Panc1 (cell line): Measurements from ENCODE around the gene NOS1AP. TPM values are rescaled to one million over a fixed set of nuclear protein-coding genes. Genes with fewer than 3 reads are reported as not detected.

ENCODE experiments used
- ATAC-seq: fragments of 200-7000 bp; cut with Tn5 transposase; 2 replicates; pipeline ENCODE4 v1.9.1; 2020; ENCODE audit warnings: mild to moderate bottlenecking, moderate library complexity
- BruUV-seq: library from RNA; stranded (reverse); fragments of 400-500 nt; replicated peaks from 2 replicates; lab custom pipeline; 2021; lab: Mats Ljungman, UMichigan
- CTCF ChIA-PET: fragments of 300-600 bp; sonication (Branson Sonifier 250); formaldehyde crosslinking; loops from one replicate; lab custom pipeline; 2022; ENCODE audit warnings: antibody characterized with exemption; lab: Charles Lee
- POLR2A ChIA-PET: fragments of 300-600 bp; sonication (Branson Sonifier 250); formaldehyde crosslinking; loops from one replicate; lab custom pipeline; 2022; ENCODE audit warnings: antibody characterized with exemption; lab: Charles Lee
- DNase-seq: peaks from one replicate; pipeline ENCODE4 v3.0.0-alpha.2; 2010; ENCODE audit warnings: low read depth, low spot score
- H3K27ac ChIP-seq: 2 replicates; pipeline ENCODE4 v1.5.1; 2011; ENCODE audit warnings: mild to moderate bottlenecking, low read length, inconsistent platforms
- H3K27me3 ChIP-seq: fragments of 200-500 bp; sonication (Bioruptor generic); 2 replicates; pipeline ENCODE4 v1.6.0; 2014; ENCODE audit warnings: low read length, inconsistent platforms; ENCODE audit not compliant: control insufficient read depth, insufficient read depth
- H3K36me3 ChIP-seq: fragments of 200-500 bp; sonication (Bioruptor generic); 2 replicates; pipeline ENCODE4 v1.5.1; 2014; ENCODE audit warnings: inconsistent platforms, mild to moderate bottlenecking, low read length, moderate library complexity; ENCODE audit not compliant: control insufficient read depth, insufficient read depth
- H3K4me1 ChIP-seq: 2 replicates; pipeline ENCODE4 v1.5.1; 2011; ENCODE audit warnings: inconsistent platforms, mild to moderate bottlenecking, low read length, moderate library complexity; ENCODE audit not compliant: control insufficient read depth, insufficient read depth
- H3K4me3 ChIP-seq, 2 experiments: 2 replicates each; pipeline ENCODE4 v1.5.1; 2011 to 2012; ENCODE audit warnings: low read depth in 2 of 2, low read length in 2 of 2, mild to moderate bottlenecking in 2 of 2, inconsistent platforms in 1 of 2, moderate library complexity in 1 of 2
- H3K9me3 ChIP-seq: fragments of 200-500 bp; sonication (Bioruptor generic); 2 replicates; pipeline ENCODE4 v1.5.1; 2014; ENCODE audit warnings: low read depth, mild to moderate bottlenecking, inconsistent platforms, low read length, moderate library complexity; ENCODE audit not compliant: control insufficient read depth, insufficient read depth
- POLR2AphosphoS5 ChIP-seq: IDR thresholded peaks from 2 replicates; pipeline ENCODE4 v1.6.1; 2012; ENCODE audit warnings: mild to moderate bottlenecking, low read depth, low read length, moderate library complexity
- SIN3A ChIP-seq: IDR thresholded peaks from 2 replicates; pipeline ENCODE4 v1.6.1; 2012; ENCODE audit warnings: low read depth, mild to moderate bottlenecking, low read length, moderate library complexity, borderline replicate concordance; ENCODE audit not compliant: insufficient read depth
- TCF7L2 ChIP-seq: IDR thresholded peaks from 2 replicates; pipeline ENCODE4 v1.6.1; 2011; ENCODE audit warnings: mild to moderate bottlenecking, low read depth, low read length, inconsistent platforms
- in situ Hi-C: cut with HindIII; loops from 2 replicates; pipeline ENCODE4 v1.10.0; 2016; ENCODE audit warnings: low sequenced_read_pairs, low pct_unique_long_range_greater_than_20kb
- intact Hi-C: fragments of 100-400 bp; cut with micrococcal nuclease; formaldehyde crosslinking; loops from one replicate; pipeline ENCODE4 v1.10.0; 2022; ENCODE audit not compliant: unreplicated experiment
- total RNA-seq: library from RNA; stranded (reverse); gene quantifications from one replicate; pipeline ENCODE4 v1.2.1, GENCODE V29; 2021; ENCODE audit not compliant: unreplicated experiment
- TF ChIP-seq, protein P1 (sequence below), 2 experiments: IDR thresholded peaks; 2 replicates each; pipeline ENCODE4 v1.6.1; 2011 to 2012; ENCODE audit warnings: low read depth in 2 of 2, control low read depth in 1 of 2, low read length in 1 of 2, mild to moderate bottlenecking in 1 of 2, moderate library complexity in 1 of 2; ENCODE audit not compliant: insufficient read depth in 1 of 2
- TF ChIP-seq, protein P2 (sequence below): fragments of 450-650 bp; IDR thresholded peaks from 2 replicates; pipeline ENCODE4 v1.5.1; 2017; ENCODE audit warnings: mild to moderate bottlenecking

NOS1AP gene
- total RNA-seq, 1 experiment from 2014 or later: 27.9 TPM

DNA sequence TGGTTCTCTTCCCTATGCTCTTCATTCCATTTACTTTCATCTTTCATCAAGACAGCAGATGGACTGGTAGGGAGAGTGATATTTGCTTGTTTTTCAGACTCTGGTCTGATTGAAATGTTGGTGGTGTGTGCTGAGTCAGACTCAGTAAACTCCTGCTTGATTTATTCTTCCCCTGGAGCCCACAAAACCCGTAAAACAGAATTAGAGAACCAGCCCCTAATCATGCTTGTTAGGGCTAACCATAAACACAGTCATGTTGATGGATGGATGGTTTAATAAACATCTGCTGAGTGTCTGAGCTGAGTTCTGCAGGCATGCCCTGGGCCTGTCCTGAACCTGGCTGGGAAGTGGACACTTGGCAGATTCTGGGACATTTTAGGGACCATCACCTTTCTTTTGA, 24.8 kb downstream of the NOS1AP start:
- BruUV-seq: no TSS peak
- intact Hi-C loops: no loop called here
- Histone ChIP-seq H3K9me3 (no peaks in the 10 kb centered on the region), H3K27ac (peak overlapping the region; percentile 63), H3K4me3 (no peak overlapping the region), H3K27me3 (no peaks in the 10 kb centered on the region), H3K36me3 (no peaks in the 10 kb centered on the region; the same call in 1 of the 2 replicates), H3K4me1 (peaks cover 55% of the 10 kb centered on the region)
- CTCF ChIA-PET: no interaction called here
- POLR2A ChIA-PET: no interaction called here
- in situ Hi-C loops: no loop called here
- DNase-seq (no peak), ATAC-seq (peak; percentile 37; the same call in 1 of the 2 replicates)
- TF ChIP-seq TCF7L2: 0 out of 2 replicates have a peak, but pooled peaks have one; percentile 18
- TF ChIP-seq SIN3A: no peak

DNA sequence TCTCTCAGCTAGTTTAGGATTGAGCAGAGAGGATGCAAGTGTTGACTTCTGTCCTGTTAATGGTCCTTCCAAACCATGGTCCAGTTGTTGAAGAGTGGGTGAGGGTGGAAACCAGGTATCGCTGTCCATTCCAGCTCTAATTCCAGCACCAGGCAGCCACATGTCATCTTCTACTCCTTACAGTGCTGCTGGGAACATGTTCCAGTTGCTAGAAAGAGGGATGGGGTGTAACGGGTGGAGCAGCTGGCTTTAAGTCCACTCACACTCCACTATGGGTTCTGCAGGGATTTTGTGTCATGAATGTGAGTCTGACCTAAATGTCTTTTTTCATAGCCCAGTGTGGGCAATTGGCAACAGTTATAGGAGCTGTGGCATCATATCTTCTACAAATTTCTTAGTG, 25.2 kb downstream of the NOS1AP start:
- in situ Hi-C loops: no loop called here
- DNase-seq (no peak), ATAC-seq (peak; percentile 14; the same call in 1 of the 2 replicates)
- Histone ChIP-seq H3K27ac (peak overlapping the region; percentile 63), H3K36me3 (no peaks in the 10 kb centered on the region; the same call in 1 of the 2 replicates), H3K9me3 (no peaks in the 10 kb centered on the region), H3K27me3 (no peaks in the 10 kb centered on the region), H3K4me3 (no peak overlapping the region), H3K4me1 (peaks cover 51% of the 10 kb centered on the region)
- no TSS peak for BruUV-seq
- CTCF ChIA-PET: no interaction called here
- TF ChIP-seq, protein P1, sequence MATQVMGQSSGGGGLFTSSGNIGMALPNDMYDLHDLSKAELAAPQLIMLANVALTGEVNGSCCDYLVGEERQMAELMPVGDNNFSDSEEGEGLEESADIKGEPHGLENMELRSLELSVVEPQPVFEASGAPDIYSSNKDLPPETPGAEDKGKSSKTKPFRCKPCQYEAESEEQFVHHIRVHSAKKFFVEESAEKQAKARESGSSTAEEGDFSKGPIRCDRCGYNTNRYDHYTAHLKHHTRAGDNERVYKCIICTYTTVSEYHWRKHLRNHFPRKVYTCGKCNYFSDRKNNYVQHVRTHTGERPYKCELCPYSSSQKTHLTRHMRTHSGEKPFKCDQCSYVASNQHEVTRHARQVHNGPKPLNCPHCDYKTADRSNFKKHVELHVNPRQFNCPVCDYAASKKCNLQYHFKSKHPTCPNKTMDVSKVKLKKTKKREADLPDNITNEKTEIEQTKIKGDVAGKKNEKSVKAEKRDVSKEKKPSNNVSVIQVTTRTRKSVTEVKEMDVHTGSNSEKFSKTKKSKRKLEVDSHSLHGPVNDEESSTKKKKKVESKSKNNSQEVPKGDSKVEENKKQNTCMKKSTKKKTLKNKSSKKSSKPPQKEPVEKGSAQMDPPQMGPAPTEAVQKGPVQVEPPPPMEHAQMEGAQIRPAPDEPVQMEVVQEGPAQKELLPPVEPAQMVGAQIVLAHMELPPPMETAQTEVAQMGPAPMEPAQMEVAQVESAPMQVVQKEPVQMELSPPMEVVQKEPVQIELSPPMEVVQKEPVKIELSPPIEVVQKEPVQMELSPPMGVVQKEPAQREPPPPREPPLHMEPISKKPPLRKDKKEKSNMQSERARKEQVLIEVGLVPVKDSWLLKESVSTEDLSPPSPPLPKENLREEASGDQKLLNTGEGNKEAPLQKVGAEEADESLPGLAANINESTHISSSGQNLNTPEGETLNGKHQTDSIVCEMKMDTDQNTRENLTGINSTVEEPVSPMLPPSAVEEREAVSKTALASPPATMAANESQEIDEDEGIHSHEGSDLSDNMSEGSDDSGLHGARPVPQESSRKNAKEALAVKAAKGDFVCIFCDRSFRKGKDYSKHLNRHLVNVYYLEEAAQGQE (IDR thresholded peaks at IDR 0.05; ENCODE audit: insufficient read depth in 1 of 2, low read depth in 2 of 2, low read length in 1 of 2): no peak
- TF ChIP-seq TCF7L2 (no peak), POLR2AphosphoS5 (no peak), SIN3A (no peak)
- TF ChIP-seq, protein P2, sequence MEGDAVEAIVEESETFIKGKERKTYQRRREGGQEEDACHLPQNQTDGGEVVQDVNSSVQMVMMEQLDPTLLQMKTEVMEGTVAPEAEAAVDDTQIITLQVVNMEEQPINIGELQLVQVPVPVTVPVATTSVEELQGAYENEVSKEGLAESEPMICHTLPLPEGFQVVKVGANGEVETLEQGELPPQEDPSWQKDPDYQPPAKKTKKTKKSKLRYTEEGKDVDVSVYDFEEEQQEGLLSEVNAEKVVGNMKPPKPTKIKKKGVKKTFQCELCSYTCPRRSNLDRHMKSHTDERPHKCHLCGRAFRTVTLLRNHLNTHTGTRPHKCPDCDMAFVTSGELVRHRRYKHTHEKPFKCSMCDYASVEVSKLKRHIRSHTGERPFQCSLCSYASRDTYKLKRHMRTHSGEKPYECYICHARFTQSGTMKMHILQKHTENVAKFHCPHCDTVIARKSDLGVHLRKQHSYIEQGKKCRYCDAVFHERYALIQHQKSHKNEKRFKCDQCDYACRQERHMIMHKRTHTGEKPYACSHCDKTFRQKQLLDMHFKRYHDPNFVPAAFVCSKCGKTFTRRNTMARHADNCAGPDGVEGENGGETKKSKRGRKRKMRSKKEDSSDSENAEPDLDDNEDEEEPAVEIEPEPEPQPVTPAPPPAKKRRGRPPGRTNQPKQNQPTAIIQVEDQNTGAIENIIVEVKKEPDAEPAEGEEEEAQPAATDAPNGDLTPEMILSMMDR: no peak
- POLR2A ChIA-PET: no interaction called here
- intact Hi-C loops: no loop called here

DNA sequence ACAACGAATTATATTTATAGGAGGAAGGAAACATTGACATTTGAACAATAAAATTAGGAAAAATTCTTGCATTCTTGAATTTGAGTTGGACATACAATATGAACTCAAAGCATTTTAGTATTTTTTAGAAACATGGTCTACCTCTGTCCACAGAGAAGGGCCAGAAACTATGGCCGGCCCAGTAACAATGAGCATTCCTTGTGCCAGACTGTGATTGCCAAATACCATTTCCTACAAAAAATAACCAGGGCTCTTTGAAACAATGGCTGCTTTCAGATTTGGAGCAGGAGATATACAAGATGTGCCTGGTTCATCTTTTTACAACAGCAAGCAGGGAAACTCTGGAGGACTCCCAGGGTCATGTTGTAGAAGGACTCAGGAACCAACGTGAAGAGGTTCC, 38.4 kb downstream of the NOS1AP start:
- Histone ChIP-seq H3K4me1 (peaks cover 11% of the 10 kb centered on the region; the same call in 1 of the 2 replicates), H3K27me3 (no peaks in the 10 kb centered on the region), H3K9me3 (no peaks in the 10 kb centered on the region), H3K4me3 (no peak overlapping the region), H3K27ac (no peak overlapping the region), H3K36me3 (no peaks in the 10 kb centered on the region)
- CTCF ChIA-PET: no interaction called here
- BruUV-seq: no TSS peak
- TF ChIP-seq, protein P1 (IDR thresholded peaks at IDR 0.05; ENCODE audit: insufficient read depth in 1 of 2, low read depth in 2 of 2, low read length in 1 of 2): no peak
- no peak for TF ChIP-seq SIN3A
- TF ChIP-seq, protein P2: no peak
- no peak for TF ChIP-seq POLR2AphosphoS5
- no peak for TF ChIP-seq TCF7L2
- in situ Hi-C loops: no loop called here
- intact Hi-C loops: no loop called here
- no peak for ATAC-seq
- no peak for DNase-seq
- POLR2A ChIA-PET: no interaction called here
